ENCODE data around the gene ACE. TPM values are rescaled to one million over a fixed set of nuclear protein-coding genes. Genes with fewer than 3 reads are reported as not detected.
A peak's percentile ranks its signal among the peaks of the same experiment; 100 is the strongest.

The ACE gene
- total RNA-seq, 4 donors from 2014 or later, result 1.7 to 6.3 (median 4.8) TPM

DNA sequence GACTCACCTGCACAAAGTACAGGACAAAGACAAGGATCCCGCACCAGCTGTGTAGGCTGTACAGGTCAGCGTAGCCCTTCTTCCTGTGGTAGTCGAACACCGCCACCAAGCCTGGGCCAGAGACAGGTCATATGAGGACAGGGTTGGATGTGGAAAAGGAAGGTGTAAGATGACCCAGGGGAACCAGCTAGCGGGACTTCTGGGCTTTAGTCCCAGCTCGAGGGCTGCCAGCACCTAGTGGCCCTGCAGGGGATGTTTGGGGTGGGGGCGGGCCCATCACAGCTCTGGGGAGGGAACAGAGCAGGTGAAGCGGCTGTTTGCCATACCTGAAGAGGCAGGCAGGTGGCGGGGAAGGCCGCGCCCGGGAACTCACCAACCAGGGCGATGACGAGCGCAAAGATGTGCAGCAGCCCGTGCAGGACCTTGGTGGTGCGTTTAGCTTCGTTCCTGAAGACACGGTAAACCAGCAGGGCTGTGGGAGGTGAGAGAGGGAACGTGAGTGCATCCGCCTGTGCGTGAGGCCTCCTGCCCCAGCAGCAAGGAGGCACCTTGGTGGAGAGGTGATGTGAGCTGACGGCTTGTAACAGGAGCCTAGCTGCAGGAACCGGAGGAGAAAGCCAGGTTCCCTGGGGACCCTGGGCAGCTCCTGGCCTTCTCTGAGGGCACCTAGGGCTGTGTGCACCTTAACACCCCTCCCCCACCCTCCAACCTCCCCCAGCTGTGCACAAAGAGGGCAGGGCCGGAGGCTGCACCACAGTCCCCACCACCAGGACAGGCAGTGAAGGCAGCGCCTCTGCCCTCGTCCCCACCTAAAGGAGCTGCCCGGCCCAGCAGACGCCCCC is 41.0 kb upstream of the ACE start:
- in situ Hi-C loops (cut with MboI; ENCODE audit: low sequenced_read_pairs in 4 of 4) (loop anchor here in 2 of 4 donors (10.0 to 25.0 kb wide), 3 partner anchors 49 to 401 kb away; partner anchors contain the start of genes FTSJ3 (in 1 of the 2), LIMD2 (in 1 of the 2), PSMC5 (in 1 of the 2) and SMARCD2 (in 1 of the 2)), intact Hi-C loops (cut with DNase I; ENCODE audit: low total_unique reads) (no loop called here)
- ATAC-seq, result peak in 1 of 2 donors; percentile 57
- TF ChIP-seq, protein P1, sequence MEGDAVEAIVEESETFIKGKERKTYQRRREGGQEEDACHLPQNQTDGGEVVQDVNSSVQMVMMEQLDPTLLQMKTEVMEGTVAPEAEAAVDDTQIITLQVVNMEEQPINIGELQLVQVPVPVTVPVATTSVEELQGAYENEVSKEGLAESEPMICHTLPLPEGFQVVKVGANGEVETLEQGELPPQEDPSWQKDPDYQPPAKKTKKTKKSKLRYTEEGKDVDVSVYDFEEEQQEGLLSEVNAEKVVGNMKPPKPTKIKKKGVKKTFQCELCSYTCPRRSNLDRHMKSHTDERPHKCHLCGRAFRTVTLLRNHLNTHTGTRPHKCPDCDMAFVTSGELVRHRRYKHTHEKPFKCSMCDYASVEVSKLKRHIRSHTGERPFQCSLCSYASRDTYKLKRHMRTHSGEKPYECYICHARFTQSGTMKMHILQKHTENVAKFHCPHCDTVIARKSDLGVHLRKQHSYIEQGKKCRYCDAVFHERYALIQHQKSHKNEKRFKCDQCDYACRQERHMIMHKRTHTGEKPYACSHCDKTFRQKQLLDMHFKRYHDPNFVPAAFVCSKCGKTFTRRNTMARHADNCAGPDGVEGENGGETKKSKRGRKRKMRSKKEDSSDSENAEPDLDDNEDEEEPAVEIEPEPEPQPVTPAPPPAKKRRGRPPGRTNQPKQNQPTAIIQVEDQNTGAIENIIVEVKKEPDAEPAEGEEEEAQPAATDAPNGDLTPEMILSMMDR (IDR thresholded peaks at IDR 0.05 in 4 of 5, conservative IDR thresholded peaks at IDR 0.05 in 1 of 5), result no peak
- TF ChIP-seq POLR2A (IDR thresholded peaks at IDR 0.05), result no peak
- Histone ChIP-seq H3K36me3 (no peaks in the 10 kb centered on the region), H3K9me3 (no peaks in the 10 kb centered on the region), H3K4me1 (peaks cover 17 to 21% of the 10 kb centered on the region in 2 donors), H3K27me3 (no peaks in the 10 kb centered on the region), H3K4me3 (no peak overlapping the region), H3K27ac (peak overlapping the region in 3 of 4 donors; percentile 0 to 57 (median 51))
- peak in 1 of 2 donors; percentile 36 for DNase-seq

GRCh38 chr17:63436523-63437110 is 40.2 kb upstream of the ACE start:
- Histone ChIP-seq H3K4me1 (peaks cover 17 to 21% of the 10 kb centered on the region in 2 donors), H3K27me3 (no peaks in the 10 kb centered on the region), H3K9me3 (no peaks in the 10 kb centered on the region), H3K4me3 (no peak overlapping the region), H3K27ac (peak overlapping the region in 1 of 4 donors; percentile 14), H3K36me3 (no peaks in the 10 kb centered on the region)
- ATAC-seq (no peak), DNase-seq (no peak)
- intact Hi-C loops (cut with DNase I; ENCODE audit: low total_unique reads) (no loop called here), in situ Hi-C loops (cut with MboI; ENCODE audit: low sequenced_read_pairs in 4 of 4) (loop anchor here in 2 of 4 donors (10.0 to 25.0 kb wide), 3 partner anchors 48 to 401 kb away; partner anchors contain the start of genes FTSJ3 (in 1 of the 2), LIMD2 (in 1 of the 2), PSMC5 (in 1 of the 2) and SMARCD2 (in 1 of the 2))
- TF ChIP-seq, protein P1 (IDR thresholded peaks at IDR 0.05 in 4 of 5, conservative IDR thresholded peaks at IDR 0.05 in 1 of 5), result peak in 2 of 5 experiments; percentile 19 to 24
- no peak for TF ChIP-seq POLR2A (IDR thresholded peaks at IDR 0.05)

DNA sequence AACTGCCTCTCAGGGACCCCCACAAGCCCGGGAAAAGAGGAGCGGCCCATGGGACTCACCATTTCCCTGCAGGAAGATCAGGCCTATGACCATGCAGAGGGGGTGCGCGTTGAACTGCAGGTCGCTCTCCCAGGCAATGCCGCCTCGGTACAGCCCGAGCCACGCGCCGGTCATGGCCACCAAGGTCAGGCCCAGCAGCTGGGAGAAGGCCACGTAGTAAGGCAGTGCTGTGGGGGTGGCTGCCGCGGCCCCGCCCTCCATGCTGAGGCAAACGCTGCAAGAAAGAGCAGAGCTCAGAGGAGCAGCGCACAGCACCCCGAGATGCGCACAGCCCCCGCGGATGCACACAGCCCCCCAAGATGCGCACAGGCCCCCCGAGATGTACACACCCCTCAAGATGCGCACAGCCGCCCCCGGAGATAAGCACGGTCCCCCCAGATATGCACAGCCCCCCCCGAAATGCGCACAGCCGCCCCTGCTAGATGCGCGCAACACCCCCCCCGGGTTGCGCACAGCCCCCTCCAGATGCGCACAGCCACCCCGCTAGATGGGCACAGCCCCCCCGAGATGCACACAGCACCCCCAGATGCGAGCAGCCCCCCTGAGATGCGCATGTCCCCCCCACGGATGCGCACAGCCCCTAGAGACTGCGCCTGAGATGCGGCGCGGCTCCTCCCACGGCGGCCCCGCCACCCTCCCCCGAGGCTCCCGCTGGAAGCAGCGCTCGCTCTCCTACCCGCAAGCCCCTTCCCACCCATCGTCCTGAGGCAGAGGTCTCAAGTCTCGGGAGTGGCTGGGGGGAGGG is 39.4 kb upstream of the ACE start:
- no peak overlapping the region for H3K4me3 ChIP-seq
- intact Hi-C loops (cut with DNase I; ENCODE audit: low total_unique reads), result no loop called here
- H3K27ac ChIP-seq, result no peak overlapping the region
- DNase-seq, result peak in 1 of 2 donors; percentile 30
- H3K9me3 ChIP-seq, result no peaks in the 10 kb centered on the region
- no peaks in the 10 kb centered on the region for H3K27me3 ChIP-seq
- TF ChIP-seq POLR2A (IDR thresholded peaks at IDR 0.05), result no peak
- TF ChIP-seq, protein P1 (IDR thresholded peaks at IDR 0.05 in 4 of 5, conservative IDR thresholded peaks at IDR 0.05 in 1 of 5), result no peak
- no peak for ATAC-seq
- no peaks in the 10 kb centered on the region for H3K36me3 ChIP-seq
- peaks cover 17 to 21% of the 10 kb centered on the region in 2 donors for H3K4me1 ChIP-seq
- in situ Hi-C loops (cut with MboI; ENCODE audit: low sequenced_read_pairs in 4 of 4), result loop anchor here in 2 of 4 donors (10.0 to 25.0 kb wide), 3 partner anchors 47 to 400 kb away; partner anchors contain the start of genes FTSJ3 (in 1 of the 2), LIMD2 (in 1 of the 2), PSMC5 (in 1 of the 2) and SMARCD2 (in 1 of the 2)

Measured in gastrocnemius medialis (tissue), 4 donors.